ENCODE data around the gene WDR17. TPM values are rescaled to one million over a fixed set of nuclear protein-coding genes. Genes with fewer than 3 reads are reported as not detected.

Gene WDR17
- total RNA-seq, 1 experiment from 2014 or later: 0.91 TPM

DNA sequence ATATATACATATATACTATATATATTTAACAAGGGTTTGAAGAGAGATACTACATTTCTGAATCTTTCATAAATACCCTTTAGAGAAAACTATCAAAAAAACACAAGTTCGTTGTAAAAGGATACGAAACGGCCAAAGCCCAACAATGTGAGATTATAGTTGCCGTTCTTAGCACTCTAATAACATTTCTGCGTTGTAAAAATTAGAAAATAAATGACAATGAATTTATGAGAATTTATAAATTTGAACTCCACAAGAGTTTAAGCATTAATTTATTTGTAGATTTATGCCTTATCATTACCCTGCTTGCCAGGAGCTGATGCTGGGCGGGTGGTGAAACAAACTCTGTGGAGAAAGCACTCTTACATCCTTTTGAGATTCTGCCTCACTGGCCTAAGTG lies 1.1 kb downstream of the WDR17 start:
- in situ Hi-C loops (cut with HindIII; ENCODE audit: low pct_unique_long_range_greater_than_20kb, low sequenced_read_pairs): no loop called here
- no peak for DNase-seq (ENCODE audit: low read depth)

DNA sequence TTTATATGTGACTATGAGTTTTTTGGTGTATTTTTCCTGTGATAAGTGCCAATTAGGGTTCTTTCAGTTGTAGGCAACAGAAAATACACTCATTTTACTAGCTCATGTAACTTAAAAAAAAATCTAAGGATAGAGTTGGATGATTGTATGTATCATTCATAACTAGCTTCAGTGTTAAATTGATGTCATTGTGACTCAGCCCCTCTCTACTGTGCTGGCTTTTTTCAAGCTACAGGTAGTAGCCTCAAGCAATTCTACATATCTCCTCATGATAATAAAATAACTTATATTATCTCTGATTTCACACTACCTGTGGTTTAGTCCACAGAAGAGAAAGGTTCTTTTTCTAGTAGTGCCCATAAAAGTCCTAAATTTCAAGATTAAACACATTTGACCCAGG lies 11.9 kb downstream of the WDR17 start:
- in situ Hi-C loops (cut with HindIII; ENCODE audit: low pct_unique_long_range_greater_than_20kb, low sequenced_read_pairs): no loop called here
- DNase-seq (ENCODE audit: low read depth): no peak

DNA sequence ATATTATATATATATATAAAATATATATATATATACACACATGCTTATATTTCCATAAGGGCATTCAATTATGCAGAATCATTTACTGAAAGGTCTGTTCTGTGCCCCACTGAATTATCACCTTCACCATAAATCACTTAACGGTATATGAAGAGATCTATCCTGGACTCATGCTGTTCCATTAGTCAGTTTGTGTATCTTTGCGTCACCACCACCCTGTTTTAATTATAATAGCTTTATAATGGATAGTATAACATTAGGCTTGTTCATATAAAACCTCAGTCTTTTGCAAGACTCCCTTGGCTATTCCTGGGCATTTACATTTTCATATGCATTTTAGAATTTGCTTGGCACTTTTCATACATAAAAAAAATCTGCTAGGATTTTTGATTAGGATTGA lies 19.1 kb downstream of the WDR17 start:
- in situ Hi-C loops (cut with HindIII; ENCODE audit: low pct_unique_long_range_greater_than_20kb, low sequenced_read_pairs): no loop called here
- no peak for DNase-seq (ENCODE audit: low read depth)

- DNase-seq (ENCODE audit: low read depth): no peak
- in situ Hi-C loops (cut with HindIII; ENCODE audit: low pct_unique_long_range_greater_than_20kb, low sequenced_read_pairs): no loop called here
Measured at GRCh38 chr4:176090115-176090514, 24.5 kb downstream of the WDR17 start.

GRCh38 chr4:176099314-176099713 lies 33.7 kb downstream of the WDR17 start:
- in situ Hi-C loops (cut with HindIII; ENCODE audit: low pct_unique_long_range_greater_than_20kb, low sequenced_read_pairs): no loop called here
- no peak for DNase-seq (ENCODE audit: low read depth)

DNA sequence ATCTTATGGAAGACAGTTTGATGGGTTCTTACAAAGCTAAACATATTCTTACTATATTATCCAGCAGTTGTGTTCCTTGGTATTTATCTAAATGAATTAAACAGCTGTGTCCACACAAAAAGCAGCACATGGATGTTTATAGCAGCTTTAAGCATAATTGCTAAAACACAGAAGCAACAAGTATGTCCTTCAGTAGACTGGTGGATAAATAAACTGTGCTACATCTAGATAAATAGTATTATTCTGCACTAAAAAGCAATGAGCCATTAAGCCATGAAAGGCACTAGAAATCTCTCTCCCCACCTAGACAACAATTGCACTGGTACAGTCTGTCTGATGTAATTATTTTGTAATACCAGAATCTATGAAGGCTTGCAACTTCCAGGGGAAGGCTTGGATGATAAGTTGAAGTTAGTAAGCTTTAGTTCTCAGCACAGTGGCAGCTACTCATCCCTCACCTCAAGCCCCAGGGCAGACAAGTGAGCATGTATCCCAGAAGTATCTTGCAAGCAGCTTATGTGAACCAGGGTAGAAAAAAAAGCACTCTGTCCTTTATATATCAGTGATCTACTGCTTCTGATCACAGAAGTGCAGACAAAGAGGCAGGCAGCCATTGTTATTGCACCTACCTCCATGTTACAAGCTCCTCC lies 36.9 kb downstream of the WDR17 start:
- no peak for DNase-seq (ENCODE audit: low read depth)
- in situ Hi-C loops (cut with HindIII; ENCODE audit: low pct_unique_long_range_greater_than_20kb, low sequenced_read_pairs): no loop called here

- DNase-seq (ENCODE audit: low read depth): no peak
- in situ Hi-C loops (cut with HindIII; ENCODE audit: low pct_unique_long_range_greater_than_20kb, low sequenced_read_pairs): no loop called here
Measured at GRCh38 chr4:176107695-176108094, 42.1 kb downstream of the WDR17 start.

DNA sequence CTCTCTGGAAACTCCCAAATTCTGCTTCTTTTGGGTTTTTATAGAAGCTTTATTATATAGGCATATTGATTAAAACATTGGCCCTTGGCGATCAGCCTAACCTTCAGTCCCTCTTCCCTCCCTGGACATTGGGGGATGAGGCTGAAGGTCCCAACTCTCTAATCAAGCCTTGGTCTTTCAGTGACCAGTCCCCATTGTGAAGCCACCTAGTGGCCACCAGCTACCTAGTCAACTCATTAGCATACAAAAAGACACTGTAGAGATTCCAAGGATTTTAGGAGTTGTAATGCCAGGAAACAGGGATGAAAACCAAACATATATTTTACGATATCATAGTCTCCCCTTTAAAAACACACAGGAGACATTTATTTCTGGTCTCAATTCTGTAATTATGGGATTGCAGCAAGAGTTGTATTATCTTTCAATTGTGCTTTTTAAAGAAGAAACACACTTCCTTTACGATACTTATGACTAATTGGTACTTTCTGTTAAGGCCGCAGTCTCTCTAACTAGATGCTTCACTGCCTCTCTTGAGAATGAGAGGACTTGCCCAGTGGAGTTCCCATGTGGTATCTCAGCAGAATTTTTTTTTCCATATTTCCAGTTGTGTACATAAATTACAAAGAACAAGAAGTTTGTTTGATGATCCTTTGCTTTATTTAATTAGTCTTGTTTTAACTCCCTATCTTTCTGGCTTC lies 58.2 kb downstream of the WDR17 start:
- in situ Hi-C loops (cut with HindIII; ENCODE audit: low pct_unique_long_range_greater_than_20kb, low sequenced_read_pairs): no loop called here
- DNase-seq (ENCODE audit: low read depth): peak; percentile 16

- in situ Hi-C loops (cut with HindIII; ENCODE audit: low pct_unique_long_range_greater_than_20kb, low sequenced_read_pairs): no loop called here
- no peak for DNase-seq (ENCODE audit: low read depth)
Measured at GRCh38 chr4:176125063-176125462, 59.4 kb downstream of the WDR17 start.

DNA sequence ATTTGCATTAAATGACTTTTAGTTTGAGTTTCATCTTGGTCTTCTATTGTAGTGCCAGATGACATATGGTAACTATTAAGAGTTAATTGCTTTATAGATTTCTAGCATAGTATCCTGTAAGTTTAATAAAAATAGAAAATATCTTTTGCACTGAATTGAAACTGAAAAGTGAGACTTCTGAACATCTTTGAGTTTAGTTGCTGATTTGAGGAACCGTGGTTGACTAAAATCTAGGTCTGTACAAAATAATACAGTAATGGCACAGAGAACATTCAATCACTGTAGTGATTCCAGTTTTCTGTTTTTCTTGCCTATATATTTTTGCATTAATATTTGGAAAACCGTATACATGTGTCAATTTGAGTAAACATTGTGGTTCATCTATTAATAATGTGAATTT lies 69.0 kb downstream of the WDR17 start:
- in situ Hi-C loops (cut with HindIII; ENCODE audit: low pct_unique_long_range_greater_than_20kb, low sequenced_read_pairs): no loop called here
- DNase-seq (ENCODE audit: low read depth): no peak

DNA sequence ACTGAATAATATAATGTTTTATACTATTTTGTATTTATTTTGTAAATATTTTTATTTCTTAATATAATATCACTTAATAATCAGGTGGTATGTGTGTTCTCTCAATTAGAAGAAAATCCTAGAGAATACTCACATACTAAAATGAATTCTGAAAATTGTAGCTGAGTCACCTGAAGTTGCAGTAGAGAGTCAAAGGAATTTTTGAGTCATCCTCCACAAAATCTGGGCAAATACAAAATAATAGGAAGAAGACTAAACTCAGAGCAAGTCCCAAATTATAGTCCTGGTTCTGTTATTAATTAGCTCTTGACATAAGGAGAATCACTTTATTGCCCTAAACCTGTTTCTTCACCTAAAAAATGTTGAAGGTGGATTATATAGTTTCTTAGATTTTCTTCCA lies 72.0 kb downstream of the WDR17 start:
- in situ Hi-C loops (cut with HindIII; ENCODE audit: low pct_unique_long_range_greater_than_20kb, low sequenced_read_pairs): no loop called here

DNA sequence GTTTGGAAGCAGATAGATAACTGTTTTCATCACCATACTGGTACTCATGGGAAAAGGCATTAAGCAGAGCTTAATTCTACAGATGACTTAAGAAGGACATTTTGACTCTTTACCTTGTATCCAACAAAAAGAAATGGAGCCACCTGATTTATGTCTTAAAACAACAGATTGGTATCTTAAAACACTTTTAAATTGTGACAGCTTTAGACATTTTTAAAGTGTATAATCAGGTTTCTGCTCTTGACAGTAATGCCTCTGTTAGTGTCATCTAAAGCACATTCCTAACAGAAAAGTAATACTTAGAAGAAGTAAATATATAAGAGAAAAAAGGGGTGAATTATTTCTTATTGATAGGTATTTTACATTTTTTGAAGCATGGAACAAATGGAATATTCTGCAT lies 73.9 kb downstream of the WDR17 start:
- in situ Hi-C loops (cut with HindIII; ENCODE audit: low pct_unique_long_range_greater_than_20kb, low sequenced_read_pairs): no loop called here
- no peak for DNase-seq (ENCODE audit: low read depth)

More for the DNA sequence above, 72.0 kb downstream of the WDR17 start:
- no peak for DNase-seq (ENCODE audit: low read depth)

DNA sequence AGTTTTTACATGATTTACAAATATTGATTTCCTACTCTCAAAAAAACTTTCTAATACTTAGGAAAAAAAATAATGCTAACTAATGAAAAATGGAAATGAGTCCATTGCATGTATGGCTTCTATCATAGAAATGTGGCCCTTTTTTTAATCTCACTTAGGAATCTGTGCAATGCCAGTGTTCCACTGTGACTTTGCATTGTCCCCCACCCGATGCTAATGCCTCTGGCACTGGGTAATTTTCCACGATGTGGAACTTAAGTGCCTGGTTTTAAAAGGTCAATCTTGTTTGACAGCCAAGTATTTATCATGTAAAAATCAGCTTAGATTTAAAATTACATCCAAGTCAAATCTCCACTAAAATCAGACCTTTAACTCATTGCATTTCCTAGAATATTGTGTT lies 76.6 kb downstream of the WDR17 start:
- DNase-seq (ENCODE audit: low read depth): no peak
- in situ Hi-C loops (cut with HindIII; ENCODE audit: low pct_unique_long_range_greater_than_20kb, low sequenced_read_pairs): no loop called here

DNA sequence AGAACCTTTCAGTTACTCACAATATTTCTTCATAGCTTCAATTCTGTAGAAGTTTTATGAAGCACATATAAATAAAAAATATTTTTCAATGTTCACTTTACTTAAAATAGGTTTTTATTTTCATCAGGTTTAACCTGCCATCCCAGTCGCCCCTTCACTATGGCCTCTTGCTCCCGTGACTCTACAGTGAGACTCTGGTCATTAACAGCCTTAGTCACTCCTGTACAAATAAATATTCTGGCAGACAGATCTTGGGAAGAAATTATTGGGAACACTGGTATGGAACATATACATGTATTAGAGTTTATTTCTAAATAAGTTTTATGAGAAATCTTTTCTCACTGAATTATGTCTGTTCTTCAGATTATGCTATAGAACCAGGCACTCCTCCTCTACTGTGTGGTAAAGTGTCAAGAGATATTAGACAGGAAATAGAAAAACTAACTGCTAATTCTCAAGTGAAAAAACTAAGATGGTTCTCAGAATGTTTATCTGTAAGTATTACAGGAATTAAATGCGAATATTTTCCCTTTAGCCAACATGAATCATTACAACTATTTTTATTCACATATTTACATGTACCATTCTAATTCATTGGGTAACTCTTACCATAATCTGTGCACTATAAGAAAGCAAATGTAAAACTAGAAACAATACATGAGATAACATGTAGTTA lies 84.2 kb downstream of the WDR17 start:
- in situ Hi-C loops (cut with HindIII; ENCODE audit: low pct_unique_long_range_greater_than_20kb, low sequenced_read_pairs): no loop called here
- no peak for DNase-seq (ENCODE audit: low read depth)

GRCh38 chr4:176150356-176150682 lies 84.7 kb downstream of the WDR17 start:
- in situ Hi-C loops (cut with HindIII; ENCODE audit: low pct_unique_long_range_greater_than_20kb, low sequenced_read_pairs): no loop called here

DNA sequence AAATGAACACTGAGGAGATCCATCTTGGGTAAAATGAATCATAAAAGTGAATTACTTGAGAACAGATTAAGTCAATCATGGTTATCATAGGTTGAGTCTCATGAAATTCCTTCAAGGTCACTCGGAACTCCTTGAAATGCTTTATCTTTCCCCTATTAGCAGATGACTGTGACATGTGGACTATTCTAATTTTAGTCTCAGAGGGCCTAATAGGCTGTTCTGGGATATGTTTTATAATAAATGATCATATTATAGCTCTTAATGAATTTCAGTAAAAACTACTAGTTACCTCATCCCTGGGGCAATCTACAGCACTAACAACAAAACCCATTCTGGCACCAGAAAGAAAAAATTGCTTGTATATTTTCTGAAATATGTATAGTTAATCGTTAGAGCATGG lies 85.1 kb downstream of the WDR17 start:
- in situ Hi-C loops (cut with HindIII; ENCODE audit: low pct_unique_long_range_greater_than_20kb, low sequenced_read_pairs): no loop called here
- no peak for DNase-seq (ENCODE audit: low read depth)

More at GRCh38 chr4:176150356-176150682, 84.7 kb downstream of the WDR17 start:
- peak; percentile 8 for DNase-seq (ENCODE audit: low read depth)

DNA sequence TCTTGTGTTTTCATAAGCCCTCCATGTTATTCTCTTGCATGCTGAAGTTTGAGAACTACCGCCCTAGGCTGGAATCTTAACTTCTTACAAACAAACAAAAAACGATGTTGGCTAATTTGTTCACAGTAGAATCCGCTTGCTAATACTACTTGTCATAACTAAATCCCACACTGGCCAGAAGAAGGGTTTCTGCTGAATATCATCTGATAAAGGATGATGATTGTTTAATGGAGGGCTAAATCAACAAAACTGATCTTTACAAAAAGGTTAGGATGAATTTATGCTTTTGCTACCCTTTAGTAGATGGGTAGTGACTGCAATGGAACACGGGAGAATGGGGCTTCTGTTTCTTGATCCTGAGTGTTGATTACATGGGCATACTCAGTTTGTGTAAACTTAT lies 87.5 kb downstream of the WDR17 start:
- in situ Hi-C loops (cut with HindIII; ENCODE audit: low pct_unique_long_range_greater_than_20kb, low sequenced_read_pairs): no loop called here
- no peak for DNase-seq (ENCODE audit: low read depth)

GRCh38 chr4:176156656-176157055 lies 91.0 kb downstream of the WDR17 start:
- no peak for DNase-seq (ENCODE audit: low read depth)
- in situ Hi-C loops (cut with HindIII; ENCODE audit: low pct_unique_long_range_greater_than_20kb, low sequenced_read_pairs): no loop called here

DNA sequence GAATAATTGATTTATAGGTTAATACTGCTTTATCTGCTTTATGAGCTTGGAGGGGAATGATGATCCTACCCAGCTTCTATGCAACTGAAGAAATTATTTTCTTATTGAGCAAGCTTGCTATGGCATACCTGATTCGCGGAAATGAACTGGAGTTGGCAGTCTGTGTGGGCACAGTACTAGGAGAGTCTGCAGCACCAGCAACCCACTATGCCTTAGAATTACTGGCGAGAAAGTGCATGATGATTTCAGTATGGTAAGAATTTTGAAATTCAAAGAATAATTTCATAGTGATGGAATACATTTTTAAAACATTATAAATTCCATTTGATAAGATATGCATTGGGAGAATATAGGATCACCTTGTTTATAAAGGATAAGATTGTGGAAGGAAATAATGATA lies 97.4 kb downstream of the WDR17 start:
- no peak for DNase-seq (ENCODE audit: low read depth)
- in situ Hi-C loops (cut with HindIII; ENCODE audit: low pct_unique_long_range_greater_than_20kb, low sequenced_read_pairs): no loop called here

GRCh38 chr4:176185051-176185450 lies 119.4 kb downstream of the WDR17 start:
- in situ Hi-C loops (cut with HindIII; ENCODE audit: low pct_unique_long_range_greater_than_20kb, low sequenced_read_pairs): no loop called here
- no peak for DNase-seq (ENCODE audit: low read depth)
